NCI-H2107 (cell line): ENCODE measurements around the gene APOBEC3B.
"Not testable (repeated sequence)": the region's sequence is repeated elsewhere in the genome, so short reads cannot be mapped to it uniquely, and the experiment has no call there.

ENCODE experiments used
- DNase-seq: peaks from one replicate; lab custom pipeline; 2025; lab: John Stamatoyannopoulos, UW

The APOBEC3B gene

DNA sequence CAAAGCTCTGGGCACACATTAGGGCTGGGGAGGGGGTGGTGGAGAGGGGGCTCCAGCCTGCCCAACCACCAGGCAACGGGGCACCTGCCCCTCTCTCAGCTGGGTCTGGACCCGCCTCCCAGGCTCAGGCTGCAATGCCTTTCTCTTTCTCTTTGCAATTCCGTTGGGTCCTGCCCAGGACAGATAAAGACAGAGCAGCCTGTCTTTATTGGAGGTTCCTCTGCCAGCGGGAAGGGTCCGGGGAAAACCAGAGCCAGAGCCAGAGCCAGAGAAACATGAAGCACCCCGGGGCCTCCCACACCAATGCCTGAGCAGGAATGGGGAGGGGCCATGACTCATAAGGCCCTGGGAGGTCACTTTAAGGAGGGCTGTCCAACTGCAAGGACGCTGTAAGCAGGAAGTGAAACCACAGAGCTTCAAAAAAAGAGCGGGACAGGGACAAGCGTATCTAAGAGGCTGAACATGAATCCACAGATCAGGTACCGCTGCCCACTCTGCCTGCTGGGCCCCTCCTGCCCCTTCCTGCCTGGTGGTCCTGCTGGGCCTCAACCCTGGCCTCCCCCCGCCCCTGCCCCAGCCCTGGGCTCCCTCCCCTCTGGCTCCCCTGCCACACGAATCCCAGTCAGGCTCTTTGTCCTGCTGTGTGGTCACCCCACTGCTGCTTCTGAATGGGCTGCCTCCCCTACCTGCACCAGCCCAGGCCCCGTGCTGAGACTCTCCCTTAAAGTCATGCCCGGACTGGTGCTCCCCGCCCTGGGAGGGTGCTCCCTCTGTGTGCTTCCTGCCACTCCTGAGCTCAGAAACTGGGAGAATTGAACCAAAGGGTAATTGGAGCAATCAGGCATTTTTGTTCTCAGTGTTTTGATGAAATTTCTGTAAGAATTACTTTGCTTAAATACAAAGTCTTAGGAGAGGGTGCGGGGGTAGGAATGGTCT lies at the start of gene APOBEC3B:
APOBEC3B (plus strand) TSS at position 356 of the 936 bp plus-strand sequence; CDS start at position 463, 107 bp downstream.
- DNase-seq: no peak

DNA sequence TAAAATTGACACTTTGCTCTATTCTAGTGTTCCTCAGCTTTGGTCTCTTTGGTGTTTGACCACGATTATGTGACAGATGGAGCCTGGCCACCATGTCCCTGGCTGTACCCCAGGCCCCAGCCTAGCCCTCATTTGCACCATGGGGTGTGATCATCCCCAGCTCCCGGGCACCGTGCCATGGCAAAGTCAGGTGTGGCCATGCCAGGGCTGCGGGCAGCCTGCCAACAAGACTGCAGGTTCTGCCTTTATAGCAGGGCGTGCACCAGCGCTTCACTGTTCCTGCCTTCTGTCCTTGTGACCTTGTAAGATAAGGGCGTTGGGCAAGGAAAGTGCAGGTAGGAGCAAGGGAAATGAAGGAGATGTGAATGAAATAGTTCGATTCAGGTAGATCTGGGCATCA lies 47.1 kb upstream of the APOBEC3B start:
- DNase-seq: peak; percentile 70

DNA sequence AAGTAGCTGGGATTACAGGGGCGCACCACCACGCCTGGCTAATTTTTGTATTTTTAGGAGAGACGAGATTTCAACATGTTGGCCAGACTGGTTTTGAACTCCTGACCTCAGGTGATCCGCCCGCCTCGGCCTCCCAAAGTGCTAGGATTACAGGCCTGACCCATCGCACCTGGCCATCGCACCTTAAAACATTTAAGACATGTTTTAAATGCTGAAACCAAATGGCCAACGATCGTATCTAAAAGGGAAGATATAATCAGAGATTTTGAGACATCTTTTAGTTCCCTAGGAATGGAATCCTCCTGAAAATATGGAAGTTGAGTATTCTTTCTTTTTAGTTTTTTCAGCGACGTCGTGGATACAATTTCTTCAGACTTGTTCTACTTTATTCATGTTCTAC lies 46.5 kb upstream of the APOBEC3B start:
- DNase-seq: no peak

GRCh38 chr22:38936562-38936961 lies 45.6 kb upstream of the APOBEC3B start:
- DNase-seq: no peak

- no peak for DNase-seq
Measured at GRCh38 chr22:38937036-38937435, 45.1 kb upstream of the APOBEC3B start.

- DNase-seq: no peak
Measured at GRCh38 chr22:38937541-38937940, 44.6 kb upstream of the APOBEC3B start.

- no peak for DNase-seq
Measured at GRCh38 chr22:38938221-38938620, 43.9 kb upstream of the APOBEC3B start.

GRCh38 chr22:38938925-38939324 lies 43.2 kb upstream of the APOBEC3B start:
- no peak for DNase-seq

DNA sequence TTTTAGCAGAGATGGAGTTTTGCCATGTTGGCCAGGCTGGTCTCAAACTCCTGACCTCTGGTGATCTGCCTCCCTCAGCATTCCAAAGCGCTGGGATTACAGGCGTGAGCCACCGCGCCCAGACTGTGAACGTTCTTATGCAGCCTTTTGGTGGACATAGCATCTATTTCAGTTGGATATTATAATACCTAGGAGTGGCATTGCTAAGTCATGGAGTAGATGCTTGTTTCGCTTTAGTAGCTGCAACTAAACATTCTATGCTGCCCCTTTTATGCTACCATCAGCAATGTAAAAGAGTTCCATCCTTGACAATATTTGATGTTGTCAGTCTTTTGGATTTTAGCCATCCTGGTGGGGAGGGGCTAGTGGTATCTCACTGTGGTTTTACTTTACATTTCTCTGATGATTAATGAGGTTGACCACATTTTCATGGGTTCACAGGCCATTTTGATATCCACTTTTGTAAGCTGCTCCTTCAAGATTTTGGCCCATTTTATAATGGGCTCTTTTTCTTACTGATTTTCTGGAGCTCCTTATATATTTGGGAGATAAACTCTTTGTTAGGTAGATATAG lies 41.2 kb upstream of the APOBEC3B start:
- no peak for DNase-seq

- DNase-seq: no peak
Measured at GRCh38 chr22:38941488-38941987, 40.6 kb upstream of the APOBEC3B start.

- no peak for DNase-seq
Measured at GRCh38 chr22:38942702-38943101, 39.4 kb upstream of the APOBEC3B start.

DNA sequence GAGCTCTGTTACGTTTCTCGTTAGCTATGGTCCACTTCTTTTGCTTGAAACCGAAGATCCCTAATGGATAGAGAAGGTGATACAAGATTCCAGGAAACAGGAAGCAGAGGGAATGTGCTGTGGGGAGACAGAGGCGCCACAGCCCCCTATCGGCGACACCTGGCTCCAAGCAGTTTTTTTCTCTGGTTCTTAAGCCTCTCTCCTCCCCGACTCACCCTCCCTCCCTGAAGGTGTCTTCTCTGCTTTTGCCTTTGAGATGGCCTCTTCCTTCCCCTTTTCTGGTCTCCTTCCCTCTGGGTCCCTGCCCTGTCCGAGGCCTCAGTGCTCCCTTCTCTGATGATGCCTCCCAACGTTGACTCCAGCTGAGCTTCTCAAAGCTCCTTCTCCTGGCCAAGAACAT lies 38.9 kb upstream of the APOBEC3B start:
- no peak for DNase-seq

- no peak for DNase-seq
Measured at GRCh38 chr22:38943882-38944281, 38.3 kb upstream of the APOBEC3B start.

DNA sequence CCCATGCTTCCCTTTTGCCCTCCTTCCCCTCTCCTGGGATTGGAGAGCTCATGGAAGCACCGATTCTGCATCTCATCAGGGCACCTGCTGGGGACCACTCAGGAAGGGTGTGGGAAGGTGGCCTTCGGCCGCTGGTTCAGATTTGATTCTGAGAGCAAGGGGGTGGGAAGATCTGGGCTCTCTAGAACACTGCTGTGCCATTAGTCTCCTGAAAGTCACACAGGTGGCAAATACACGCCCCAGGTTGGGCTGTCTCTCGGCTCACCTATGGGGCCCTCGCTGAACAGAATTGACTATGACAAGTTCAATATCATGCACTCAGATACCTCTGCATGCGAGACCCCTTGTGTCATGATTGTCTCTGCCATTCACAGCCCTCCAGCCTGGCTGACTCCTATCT lies 37.5 kb upstream of the APOBEC3B start:
- DNase-seq: no peak

DNA sequence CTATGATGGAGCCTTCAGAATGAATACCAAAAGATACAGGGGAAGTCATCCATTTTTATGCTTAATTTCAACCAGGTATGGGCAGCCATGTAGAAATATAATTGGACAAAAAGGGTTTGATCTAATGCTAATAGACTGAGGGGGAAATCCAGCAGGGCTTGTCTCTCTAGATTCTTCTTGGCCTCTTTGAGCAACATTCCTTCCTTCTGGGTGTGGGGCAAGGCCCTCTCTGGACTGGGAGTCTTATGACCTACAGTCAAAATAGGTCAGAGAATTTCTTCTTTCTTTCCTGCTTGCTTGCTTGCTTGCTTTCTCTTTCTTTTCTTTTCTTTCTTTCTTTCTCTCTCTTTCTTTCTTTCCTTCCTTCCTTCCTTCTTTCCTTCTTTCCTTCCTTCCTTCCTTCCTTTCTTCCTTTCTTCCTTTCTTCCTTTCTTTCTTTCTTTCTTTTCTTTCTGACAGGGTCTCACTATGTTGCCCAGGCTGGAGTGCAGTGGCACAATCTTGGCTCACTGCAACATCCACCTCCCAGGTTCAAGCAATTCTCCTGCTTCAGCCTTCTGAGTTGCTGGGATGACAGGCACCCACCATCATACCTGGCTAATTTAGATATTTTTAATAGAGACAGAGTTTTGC lies 36.3 kb upstream of the APOBEC3B start:
- not testable (repeated sequence) for DNase-seq

DNA sequence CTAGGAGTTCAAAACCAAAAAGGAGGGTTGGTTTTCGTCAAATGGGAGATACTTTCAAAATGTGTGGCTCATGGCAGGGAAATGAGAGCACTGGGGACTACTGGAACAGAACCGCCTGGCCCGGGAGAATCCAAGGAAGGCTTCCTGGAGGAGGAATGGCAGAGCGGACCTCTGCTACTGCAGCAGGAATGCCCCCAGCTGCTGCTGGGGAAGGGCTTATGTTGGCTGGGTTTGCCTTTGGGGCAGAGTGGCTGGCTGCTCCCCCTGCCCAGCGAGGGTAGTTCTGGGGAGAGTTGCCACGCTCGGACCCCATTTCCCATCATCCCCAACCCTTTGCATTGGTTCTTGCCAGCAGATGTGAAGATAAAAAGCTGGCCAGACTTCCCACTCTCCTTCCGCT lies 35.4 kb upstream of the APOBEC3B start:
- DNase-seq: no peak

DNA sequence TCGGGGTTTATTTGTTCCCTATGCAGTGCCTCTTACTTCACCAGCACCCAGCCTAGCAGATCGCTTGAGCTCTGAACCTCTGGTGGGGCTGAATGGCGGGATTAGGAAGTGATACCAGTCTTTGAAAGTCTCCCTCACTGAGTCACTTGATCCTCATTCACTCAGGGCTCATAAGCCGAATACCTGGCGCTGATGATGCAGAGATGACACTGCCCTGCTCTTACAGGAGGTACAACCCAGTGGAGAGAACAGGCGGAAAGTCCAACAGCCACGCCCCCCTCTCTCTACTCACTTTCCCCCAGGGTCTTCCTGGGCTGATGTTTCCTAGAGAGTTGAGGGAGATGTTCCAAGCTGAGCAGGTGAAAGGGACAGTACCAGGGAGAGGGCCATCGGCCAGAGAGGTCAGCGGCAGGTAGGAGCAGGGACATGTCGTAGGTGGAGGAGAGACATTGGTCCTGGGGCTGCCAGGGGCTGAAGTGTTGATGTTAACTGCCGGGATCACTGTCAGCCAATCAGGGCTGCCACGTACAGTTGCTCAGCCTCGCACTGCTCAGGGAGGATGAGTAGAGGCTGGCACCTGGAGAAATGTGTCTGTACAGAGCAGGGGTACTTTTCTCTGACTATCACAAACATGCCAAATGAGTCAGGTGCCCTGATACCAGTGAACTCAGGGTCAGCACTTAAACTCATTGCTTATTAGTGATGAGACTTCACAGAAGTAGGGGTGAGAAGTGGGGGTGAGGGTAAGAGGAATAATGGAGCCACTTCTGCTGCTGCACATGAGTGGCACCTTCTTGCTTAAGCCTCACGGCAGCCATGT lies 34.6 kb upstream of the APOBEC3B start:
- no peak for DNase-seq

DNA sequence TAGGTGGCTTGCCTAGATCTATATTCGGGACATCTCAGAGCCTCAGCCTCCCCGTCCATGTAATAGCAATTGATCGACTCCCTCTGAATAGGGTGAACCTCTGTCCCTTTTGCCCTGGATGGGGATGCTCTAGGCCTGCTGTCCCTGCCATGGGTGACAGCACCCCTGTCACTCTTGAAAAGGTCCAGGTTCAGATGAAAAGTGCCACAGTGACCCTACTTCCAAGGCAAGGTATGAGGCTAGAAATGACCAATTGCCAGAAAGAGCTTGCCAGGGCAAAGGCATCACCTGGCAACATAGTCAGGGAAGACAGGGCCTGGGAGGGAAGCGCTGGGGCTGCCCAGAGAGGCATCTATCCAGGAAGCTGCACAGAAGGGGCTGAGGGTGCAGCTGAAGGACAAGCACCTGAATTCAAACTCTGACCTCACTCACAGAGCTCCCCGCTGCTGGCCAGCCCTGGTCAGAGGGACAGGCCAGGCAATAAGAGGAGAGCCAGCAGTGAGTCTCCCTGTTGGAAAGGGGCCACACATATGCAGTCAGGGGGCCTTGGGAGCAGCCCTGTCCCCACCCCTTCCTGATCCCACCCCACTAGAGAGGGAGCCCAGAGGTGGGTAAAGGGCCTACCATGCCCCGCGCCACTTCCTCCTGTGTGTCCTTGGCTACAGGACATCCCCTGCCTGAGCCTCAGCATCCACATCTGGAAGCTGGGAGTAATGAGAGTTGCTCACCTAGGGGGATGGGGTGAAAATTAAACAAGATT lies 33.8 kb upstream of the APOBEC3B start:
- DNase-seq: no peak

GRCh38 chr22:38949889-38950405 lies 32.2 kb upstream of the APOBEC3B start:
- DNase-seq: no peak

DNA sequence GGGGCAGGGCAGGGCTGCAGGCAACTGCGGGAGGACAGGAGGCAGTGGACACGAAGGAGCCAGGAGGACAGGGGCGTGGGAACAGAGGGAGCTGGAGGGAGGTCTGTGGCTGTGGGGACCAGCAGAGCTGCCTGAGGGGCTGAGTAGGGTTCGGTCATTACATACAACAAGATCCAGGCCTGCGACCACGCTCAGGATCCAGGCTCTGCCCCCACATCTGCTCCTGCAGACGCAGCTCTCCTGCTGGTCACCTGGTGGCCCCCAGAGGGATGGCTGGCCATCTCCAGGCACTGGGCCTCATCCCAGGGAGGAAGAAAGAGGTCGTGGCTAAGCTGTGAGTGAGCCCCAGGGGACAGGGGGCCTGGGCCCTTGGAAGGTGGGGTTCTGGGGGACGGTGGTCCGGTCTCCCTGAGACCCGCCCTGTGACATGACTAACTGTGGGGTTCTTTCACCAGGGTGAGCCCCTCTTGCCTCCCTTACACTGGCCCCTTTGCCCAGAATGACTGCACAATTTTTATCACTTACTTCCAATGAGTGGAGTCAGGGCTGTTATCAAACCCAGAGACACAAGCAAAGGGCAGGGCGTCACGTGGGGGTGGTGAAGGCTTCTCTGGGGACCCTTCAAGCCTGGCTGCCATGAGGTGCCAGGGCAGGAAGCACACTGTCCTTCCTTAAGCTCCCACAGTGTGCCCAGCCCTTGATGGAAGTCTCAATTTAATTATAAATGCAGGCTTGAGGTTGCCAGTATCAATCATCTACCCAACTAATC lies 31.4 kb upstream of the APOBEC3B start:
- DNase-seq: no peak
